ENCODE data around the gene LENG1.

The LENG1 gene

GRCh38 chr19:54125713-54126112, 33.8 kb downstream of the LENG1 start:
- no peak for TF ChIP-seq ZBTB7A (IDR thresholded peaks at IDR 0.05; ENCODE audit: low read depth)
- no peak for TF ChIP-seq MAX (IDR thresholded peaks at IDR 0.05)
- TF ChIP-seq TAF1 (IDR thresholded peaks at IDR 0.05; ENCODE audit: low read depth) = no peak
- no peak for TF ChIP-seq CREB1 (IDR thresholded peaks at IDR 0.05; ENCODE audit: low read depth)
- no peak for TF ChIP-seq EP300 (IDR thresholded peaks at IDR 0.05; ENCODE audit: borderline replicate concordance)
- no peak for TF ChIP-seq RAD21 (IDR thresholded peaks at IDR 0.05; ENCODE audit: low read depth)
- no peak for TF ChIP-seq CEBPB (IDR thresholded peaks at IDR 0.05)
- TF ChIP-seq YY1 (IDR thresholded peaks at IDR 0.05; ENCODE audit: low read depth) = no peak
- TF ChIP-seq REST (IDR thresholded peaks at IDR 0.05; ENCODE audit: low read depth) = no peak
- no peak for TF ChIP-seq TEAD4 (IDR thresholded peaks at IDR 0.05)
- TF ChIP-seq EGR1 (IDR thresholded peaks at IDR 0.05) = no peak
- no peak for TF ChIP-seq NFIC (IDR thresholded peaks at IDR 0.05)
- no peak for TF ChIP-seq TCF12 (IDR thresholded peaks at IDR 0.05; ENCODE audit: low read depth)
- TF ChIP-seq USF1 (IDR thresholded peaks at IDR 0.05) = no peak
- no peak for TF ChIP-seq FOXM1 (IDR thresholded peaks at IDR 0.05; ENCODE audit: borderline replicate concordance, low read depth)

- TF ChIP-seq REST (IDR thresholded peaks at IDR 0.05; ENCODE audit: low read depth) (no peak), EGR1 (IDR thresholded peaks at IDR 0.05) (no peak), MAX (IDR thresholded peaks at IDR 0.05) (no peak), ZBTB7A (IDR thresholded peaks at IDR 0.05; ENCODE audit: low read depth) (no peak), FOXM1 (IDR thresholded peaks at IDR 0.05; ENCODE audit: borderline replicate concordance, low read depth) (no peak), TAF1 (IDR thresholded peaks at IDR 0.05; ENCODE audit: low read depth) (no peak), TCF12 (IDR thresholded peaks at IDR 0.05; ENCODE audit: low read depth) (no peak), TEAD4 (IDR thresholded peaks at IDR 0.05) (no peak), EP300 (IDR thresholded peaks at IDR 0.05; ENCODE audit: borderline replicate concordance) (no peak), RAD21 (IDR thresholded peaks at IDR 0.05; ENCODE audit: low read depth) (no peak), NFIC (IDR thresholded peaks at IDR 0.05) (no peak), USF1 (IDR thresholded peaks at IDR 0.05) (no peak), CREB1 (IDR thresholded peaks at IDR 0.05; ENCODE audit: low read depth) (no peak), YY1 (IDR thresholded peaks at IDR 0.05; ENCODE audit: low read depth) (no peak), CEBPB (IDR thresholded peaks at IDR 0.05) (no peak)
Observed at GRCh38 chr19:54124393-54124792, 35.1 kb downstream of the LENG1 start.

GRCh38 chr19:54123682-54124081, 35.8 kb downstream of the LENG1 start:
- no peak for TF ChIP-seq TAF1 (IDR thresholded peaks at IDR 0.05; ENCODE audit: low read depth)
- no peak for TF ChIP-seq MAX (IDR thresholded peaks at IDR 0.05)
- no peak for TF ChIP-seq YY1 (IDR thresholded peaks at IDR 0.05; ENCODE audit: low read depth)
- no peak for TF ChIP-seq TCF12 (IDR thresholded peaks at IDR 0.05; ENCODE audit: low read depth)
- no peak for TF ChIP-seq EP300 (IDR thresholded peaks at IDR 0.05; ENCODE audit: borderline replicate concordance)
- no peak for TF ChIP-seq CEBPB (IDR thresholded peaks at IDR 0.05)

GRCh38 chr19:54121259-54121658, 38.3 kb downstream of the LENG1 start:
- TF ChIP-seq EGR1 (IDR thresholded peaks at IDR 0.05) = no peak
- no peak for TF ChIP-seq TAF1 (IDR thresholded peaks at IDR 0.05; ENCODE audit: low read depth)
- no peak for TF ChIP-seq CREB1 (IDR thresholded peaks at IDR 0.05; ENCODE audit: low read depth)
- TF ChIP-seq REST (IDR thresholded peaks at IDR 0.05; ENCODE audit: low read depth) = 0 out of 2 replicates have a peak, but pooled peaks have one; percentile 13

All from Ishikawa (cell line).